ENCODE data around the gene CLDN11.

CLDN11 gene

GRCh38 chr3:170458285-170458684 lies 39.6 kb downstream of the CLDN11 start (continued):
- TF ChIP-seq HIC1 (tag by site-specific recombination; IDR thresholded peaks at IDR 0.05): no peak
- no peak for TF ChIP-seq ZNF580 (tag by site-specific recombination; IDR thresholded peaks at IDR 0.05)
- no peak for TF ChIP-seq ZNF639 (tag by site-specific recombination; IDR thresholded peaks at IDR 0.05)
- TF ChIP-seq KLF1 (tag by site-specific recombination; IDR thresholded peaks at IDR 0.05): no peak

GRCh38 chr3:170463011-170463410 lies 44.3 kb downstream of the CLDN11 start:
- CTCF ChIA-PET: interaction anchor here (0.6 to 1.4 kb wide), 4 partner anchors 7 to 143 kb away, joined by 3 to 6 read pairs (median 5); no protein-coding TSS in a partner anchor
- Histone ChIP-seq H3K4me3 (ENCODE audit: low read depth, low read length) (no peak overlapping the region), H3K9me3 (ENCODE audit: control insufficient read depth, insufficient read depth, low read depth, low read length) (no peaks in the 10 kb centered on the region), H3K27ac (ENCODE audit: extremely low read depth, low read depth, low read length) (no peak overlapping the region), H3K4me1 (ENCODE audit: control insufficient read depth, insufficient read depth, low read length) (peaks cover 10% of the 10 kb centered on the region), H3K36me3 (ENCODE audit: control insufficient read depth in 2 of 2, insufficient read depth in 1 of 2, low read length in 2 of 2) (no peaks in the 10 kb centered on the region)
- POLR2A ChIA-PET: interaction anchor here (0.7 kb wide), 1 partner anchor 25 kb away, joined by 3 read pairs; no protein-coding TSS in a partner anchor
- TF ChIP-seq ZNF488 (tag by site-specific recombination; IDR thresholded peaks at IDR 0.05): no peak
- no peak for TF ChIP-seq ZNF169 (tag by site-specific recombination; IDR thresholded peaks at IDR 0.05)
- TF ChIP-seq ZNF366 (tag by site-specific recombination; conservative IDR thresholded peaks at IDR 0.05): no peak
- TF ChIP-seq SP2 (tag by site-specific recombination; IDR thresholded peaks at IDR 0.05): no peak
- no peak for TF ChIP-seq PRDM2 (tag by site-specific recombination; IDR thresholded peaks at IDR 0.05; ENCODE audit: borderline replicate concordance)
- TF ChIP-seq ZNF707 (tag by site-specific recombination; IDR thresholded peaks at IDR 0.05): no peak
- no peak for TF ChIP-seq ZNF324 (tag by site-specific recombination; IDR thresholded peaks at IDR 0.05)
- no peak for TF ChIP-seq ZNF16 (tag by site-specific recombination; IDR thresholded peaks at IDR 0.05; ENCODE audit: low read depth)
- no peak for TF ChIP-seq ZNF555 (tag by site-specific recombination; conservative IDR thresholded peaks at IDR 0.05)
- TF ChIP-seq ZNF19 (tag by site-specific recombination; IDR thresholded peaks at IDR 0.05; ENCODE audit: low read depth): no peak
- TF ChIP-seq AEBP2 (tag by site-specific recombination; IDR thresholded peaks at IDR 0.05; ENCODE audit: borderline replicate concordance): no peak
- TF ChIP-seq ZFP41 (tag by site-specific recombination; IDR thresholded peaks at IDR 0.05; ENCODE audit: borderline replicate concordance): no peak
- no peak for TF ChIP-seq SP3 (tag by site-specific recombination; IDR thresholded peaks at IDR 0.05)
- TF ChIP-seq ZNF146 (tag by site-specific recombination; IDR thresholded peaks at IDR 0.05): no peak
- TF ChIP-seq ZNF747 (tag by site-specific recombination; IDR thresholded peaks at IDR 0.05): no peak
- TF ChIP-seq ZNF548 (tag by site-specific recombination; IDR thresholded peaks at IDR 0.05): no peak
- TF ChIP-seq ZNF660 (tag by site-specific recombination; IDR thresholded peaks at IDR 0.05): no peak
- TF ChIP-seq ZBTB7A (tag by site-specific recombination; IDR thresholded peaks at IDR 0.05; ENCODE audit: low read depth): no peak
- TF ChIP-seq ZNF791 (tag by site-specific recombination; IDR thresholded peaks at IDR 0.05): no peak

Data from HEK293 (cell line).